Colonic mucosa (tissue), 4 donors: ENCODE measurements around the gene RIPOR3. TPM values are rescaled to one million over a fixed set of nuclear protein-coding genes. Genes with fewer than 3 reads are reported as not detected.

Experiments used
- DNase-seq: peaks from one replicate; pipeline ENCODE4 v3.0.0-alpha.2; 2020
- H3K27ac ChIP-seq: fragments of 200-600 bp; one replicate; pipeline ENCODE4 v1.8.0; 2021
- H3K27me3 ChIP-seq: fragments of 200-600 bp; one replicate; pipeline ENCODE4 v1.8.0; 2021
- H3K36me3 ChIP-seq: fragments of 200-600 bp; one replicate; pipeline ENCODE4 v1.8.0; 2021
- H3K4me1 ChIP-seq: fragments of 200-600 bp; one replicate; pipeline ENCODE4 v1.8.0; 2021; ENCODE audit warnings: mild to moderate bottlenecking
- H3K4me3 ChIP-seq: fragments of 200-600 bp; one replicate; pipeline ENCODE4 v1.8.0; 2021
- H3K9ac ChIP-seq, 2 donors: one replicate each; pipeline ENCODE4 v1.7.0; 2013; ENCODE audit warnings: control low read depth in 2 of 2, low read depth in 2 of 2, low read length in 2 of 2
- H3K9me3 ChIP-seq: fragments of 200-600 bp; one replicate; pipeline ENCODE4 v1.8.0; 2021
- intact Hi-C: fragments of 100-400 bp; cut with DNase I; formaldehyde crosslinking; loops from one replicate; pipeline ENCODE4 v1.14.1; 2022
- total RNA-seq, 2 donors: library from RNA; stranded (reverse); fragmentation: NEBNext Ultra II Directional in 1 of 2; extraction: Animal tissue kit (Norgen Biotek cat#: 25700) in 1 of 2; gene quantifications; one replicate each; pipeline ENCODE4 v1.2.1, GENCODE V29; 2021
- TF ChIP-seq, protein P1 (sequence below): fragments of 200-600 bp; IDR thresholded peaks from one replicate; pipeline ENCODE4 v1.8.0; 2022; ENCODE audit warnings: antibody characterized with exemption, mild to moderate bottlenecking
- donor health status: healthy.
- donor health status: DM: no; HTN: no; CAD: no.
- donor health status: DM: no; HTN: no; CAD: no.

Gene RIPOR3
- total RNA-seq, 2 donors from 2014 or later: 1.9 to 2.9 TPM

DNA sequence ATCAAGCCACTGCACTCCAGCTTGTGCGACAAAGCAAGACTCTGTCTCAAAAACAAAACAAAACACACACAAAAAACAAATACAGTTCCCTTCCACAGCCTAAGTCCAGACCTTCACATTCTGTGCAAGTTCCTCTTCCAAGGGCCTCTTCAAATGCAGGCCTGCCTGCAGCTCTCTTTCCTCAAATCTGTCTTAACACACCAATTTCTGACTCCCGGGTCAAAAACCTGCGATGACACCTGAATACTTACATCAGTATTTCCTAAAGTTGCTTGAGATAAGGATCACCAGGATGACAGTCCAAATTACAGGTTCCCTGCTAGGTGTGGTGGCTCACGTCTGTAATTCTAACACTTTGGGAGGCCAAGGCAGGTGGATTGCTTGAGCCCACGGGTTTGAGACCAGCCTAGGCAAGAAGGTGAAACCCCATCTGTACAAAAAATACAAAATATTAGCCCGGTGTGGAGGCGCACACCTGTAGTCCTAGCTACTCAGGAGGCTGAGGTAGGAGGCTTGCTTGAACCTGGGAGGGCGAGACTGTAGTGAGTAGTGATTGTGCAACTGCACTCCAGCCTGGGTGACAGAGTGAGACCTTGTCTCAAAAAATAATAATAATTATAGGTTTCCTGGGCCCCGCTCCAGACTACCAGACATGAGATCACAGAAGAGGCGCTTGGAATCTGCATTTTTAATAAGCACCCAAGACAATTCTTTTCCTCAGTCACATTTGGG lies 31.2 kb upstream of the RIPOR3 start:
- no peak for DNase-seq
- H3K27ac ChIP-seq: no peak overlapping the region

DNA sequence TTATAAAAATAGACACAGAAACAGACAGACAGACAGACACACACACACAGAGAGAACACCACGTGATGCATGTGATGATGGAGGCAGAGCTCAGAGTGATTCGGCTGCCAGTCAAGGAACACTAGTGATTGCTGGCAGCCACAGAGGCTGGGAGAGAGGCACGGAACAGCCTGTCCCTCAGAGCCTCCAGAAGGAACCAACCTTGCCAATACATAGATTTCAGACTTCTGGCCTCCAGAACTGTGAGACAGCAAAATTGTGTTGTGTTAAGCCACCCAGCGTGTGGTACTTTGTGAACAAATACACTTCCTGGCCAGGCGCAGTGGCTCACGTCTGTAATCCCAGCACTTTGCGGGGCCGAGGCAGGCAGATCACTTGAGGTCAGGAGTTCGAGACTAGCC lies 30.5 kb upstream of the RIPOR3 start:
- no peak overlapping the region for H3K4me3 ChIP-seq
- no peak overlapping the region for H3K9ac ChIP-seq
- no peak overlapping the region for H3K27ac ChIP-seq
- H3K27me3 ChIP-seq: no peaks in the 10 kb centered on the region
- no peak for DNase-seq
- no peaks in the 10 kb centered on the region for H3K9me3 ChIP-seq
- no peaks in the 10 kb centered on the region for H3K4me1 ChIP-seq
- H3K36me3 ChIP-seq: no peaks in the 10 kb centered on the region
- intact Hi-C loops: no loop called here
- TF ChIP-seq, protein P1, sequence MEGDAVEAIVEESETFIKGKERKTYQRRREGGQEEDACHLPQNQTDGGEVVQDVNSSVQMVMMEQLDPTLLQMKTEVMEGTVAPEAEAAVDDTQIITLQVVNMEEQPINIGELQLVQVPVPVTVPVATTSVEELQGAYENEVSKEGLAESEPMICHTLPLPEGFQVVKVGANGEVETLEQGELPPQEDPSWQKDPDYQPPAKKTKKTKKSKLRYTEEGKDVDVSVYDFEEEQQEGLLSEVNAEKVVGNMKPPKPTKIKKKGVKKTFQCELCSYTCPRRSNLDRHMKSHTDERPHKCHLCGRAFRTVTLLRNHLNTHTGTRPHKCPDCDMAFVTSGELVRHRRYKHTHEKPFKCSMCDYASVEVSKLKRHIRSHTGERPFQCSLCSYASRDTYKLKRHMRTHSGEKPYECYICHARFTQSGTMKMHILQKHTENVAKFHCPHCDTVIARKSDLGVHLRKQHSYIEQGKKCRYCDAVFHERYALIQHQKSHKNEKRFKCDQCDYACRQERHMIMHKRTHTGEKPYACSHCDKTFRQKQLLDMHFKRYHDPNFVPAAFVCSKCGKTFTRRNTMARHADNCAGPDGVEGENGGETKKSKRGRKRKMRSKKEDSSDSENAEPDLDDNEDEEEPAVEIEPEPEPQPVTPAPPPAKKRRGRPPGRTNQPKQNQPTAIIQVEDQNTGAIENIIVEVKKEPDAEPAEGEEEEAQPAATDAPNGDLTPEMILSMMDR: no peak

More for the DNA sequence above, 31.2 kb upstream of the RIPOR3 start:
- Histone ChIP-seq H3K4me3 (no peak overlapping the region), H3K9ac (no peak overlapping the region), H3K4me1 (no peaks in the 10 kb centered on the region), H3K36me3 (no peaks in the 10 kb centered on the region), H3K9me3 (no peaks in the 10 kb centered on the region), H3K27me3 (no peaks in the 10 kb centered on the region)
- intact Hi-C loops: no loop called here
- TF ChIP-seq, protein P1: no peak

DNA sequence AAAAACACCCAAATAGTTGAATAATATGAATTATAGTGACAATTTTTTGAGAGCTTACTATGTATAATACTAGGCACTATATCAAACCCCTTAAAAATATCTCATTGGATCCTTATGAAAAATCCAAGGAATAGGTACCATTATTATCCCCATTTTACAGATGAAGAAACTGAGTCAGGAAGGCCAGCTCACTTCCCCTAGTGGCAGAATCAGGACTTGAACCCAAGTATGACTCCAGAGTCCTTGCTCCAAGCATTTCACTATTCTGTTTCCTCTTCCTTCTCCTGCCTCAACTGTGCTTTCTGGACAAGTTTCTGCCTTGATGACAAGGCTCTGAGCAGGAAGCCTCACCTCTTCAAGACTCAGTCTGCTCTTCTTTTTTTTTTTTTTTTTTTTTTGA lies 29.2 kb upstream of the RIPOR3 start:
- Histone ChIP-seq H3K36me3 (no peaks in the 10 kb centered on the region), H3K4me3 (no peak overlapping the region), H3K27ac (no peak overlapping the region), H3K27me3 (no peaks in the 10 kb centered on the region), H3K9me3 (no peaks in the 10 kb centered on the region), H3K4me1 (no peaks in the 10 kb centered on the region), H3K9ac (no peak overlapping the region)
- no peak for DNase-seq
- intact Hi-C loops: no loop called here
- TF ChIP-seq, protein P1: no peak

GRCh38 chr20:50720026-50720425 lies 28.7 kb upstream of the RIPOR3 start:
- Histone ChIP-seq H3K27me3 (no peaks in the 10 kb centered on the region), H3K9me3 (no peaks in the 10 kb centered on the region), H3K27ac (no peak overlapping the region), H3K9ac (no peak overlapping the region), H3K36me3 (no peaks in the 10 kb centered on the region), H3K4me1 (no peaks in the 10 kb centered on the region), H3K4me3 (no peak overlapping the region)
- no peak for DNase-seq
- intact Hi-C loops: no loop called here
- TF ChIP-seq, protein P1: no peak

GRCh38 chr20:50719328-50719727 lies 28.0 kb upstream of the RIPOR3 start:
- H3K4me3 ChIP-seq: no peak overlapping the region
- intact Hi-C loops: no loop called here
- no peaks in the 10 kb centered on the region for H3K27me3 ChIP-seq
- no peaks in the 10 kb centered on the region for H3K4me1 ChIP-seq
- no peak overlapping the region for H3K27ac ChIP-seq
- no peaks in the 10 kb centered on the region for H3K9me3 ChIP-seq
- TF ChIP-seq, protein P1: no peak
- no peak overlapping the region for H3K9ac ChIP-seq
- DNase-seq: no peak
- no peaks in the 10 kb centered on the region for H3K36me3 ChIP-seq
